KMS-11 (cell line): Measurements from ENCODE around the gene RELL1.
"Not testable (repeated sequence)": the region's sequence is repeated elsewhere in the genome, so short reads cannot be mapped to it uniquely, and the experiment has no call there.

Source experiments
- H2AFZ ChIP-seq: fragments of 200-600 bp; sonication (generic); 2 replicates; pipeline ENCODE4 v1.6.1; 2016; ENCODE audit warnings: antibody characterized with exemption, mixed run types, low read depth
- H3K27ac ChIP-seq: fragments of 200-600 bp; sonication (generic); 2 replicates; pipeline ENCODE4 v1.6.1; 2016; ENCODE audit warnings: mild to moderate bottlenecking, mixed run types
- H3K27me3 ChIP-seq: fragments of 200-600 bp; sonication (generic); 2 replicates; pipeline ENCODE4 v1.6.1; 2017; ENCODE audit warnings: mild to moderate bottlenecking, low read depth, mixed run types, moderate library complexity; ENCODE audit not compliant: insufficient read depth
- H3K36me3 ChIP-seq: fragments of 200-600 bp; sonication (generic); 2 replicates; pipeline ENCODE4 v1.6.1; 2017; ENCODE audit warnings: mild to moderate bottlenecking, mixed run types; ENCODE audit not compliant: insufficient read depth
- H3K4me1 ChIP-seq: fragments of 200-600 bp; sonication (generic); 2 replicates; pipeline ENCODE4 v1.6.1; 2016; ENCODE audit warnings: mild to moderate bottlenecking, low read depth, mixed run types; ENCODE audit not compliant: poor library complexity, severe bottlenecking
- H3K4me2 ChIP-seq: fragments of 200-600 bp; sonication (generic); 2 replicates; pipeline ENCODE4 v1.7.0; 2016; ENCODE audit warnings: mild to moderate bottlenecking, mixed run types
- H3K4me3 ChIP-seq: fragments of 200-600 bp; sonication (generic); IDR thresholded peaks from 2 replicates; pipeline ENCODE4 v1.6.1; 2017; ENCODE audit warnings: low read depth, low read length, mixed read lengths; ENCODE audit not compliant: insufficient read depth
- H3K79me2 ChIP-seq: fragments of 200-600 bp; sonication (generic); 2 replicates; pipeline ENCODE4 v1.6.1; 2016; ENCODE audit warnings: low read depth, mixed run types; ENCODE audit not compliant: insufficient read depth
- H3K9ac ChIP-seq: fragments of 200-600 bp; sonication (generic); 2 replicates; pipeline ENCODE4 v1.6.1; 2016; ENCODE audit warnings: mild to moderate bottlenecking, mixed run types
- H4K20me1 ChIP-seq: fragments of 200-600 bp; sonication (generic); 2 replicates; pipeline ENCODE4 v1.6.1; 2016; ENCODE audit warnings: mild to moderate bottlenecking, mixed run types; ENCODE audit not compliant: insufficient read depth
- TF ChIP-seq, protein P1 (sequence below): fragments of 200-600 bp; sonication (generic); conservative IDR thresholded peaks from 2 replicates; pipeline ENCODE4 v1.6.1; 2017; ENCODE audit warnings: low read depth, mild to moderate bottlenecking, antibody characterized with exemption, low read length, moderate library complexity, mixed read lengths

The RELL1 gene

DNA sequence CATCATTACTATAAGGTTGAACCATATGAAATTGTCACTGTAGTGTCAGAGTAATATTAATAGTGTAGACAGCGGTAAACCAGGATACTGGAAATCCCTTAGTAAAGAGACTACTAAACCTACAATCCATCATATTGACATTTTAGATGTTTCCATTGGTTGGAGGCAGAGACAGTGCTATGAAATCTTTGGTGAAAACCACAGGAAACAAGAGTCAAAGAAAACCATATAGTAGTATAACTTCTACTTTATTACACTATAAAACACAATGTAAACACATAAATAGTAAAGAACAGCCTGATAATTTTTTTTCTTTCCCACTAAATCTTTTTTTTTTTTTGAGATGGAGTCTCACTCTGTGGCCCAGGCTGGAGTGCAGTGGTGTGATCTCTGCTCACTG, 15.9 kb downstream of the RELL1 start:
- Histone ChIP-seq H3K9ac (no peak overlapping the region), H3K4me2 (no peak overlapping the region), H2AFZ (no peak overlapping the region), H3K4me3 (no peak overlapping the region), H3K79me2 (no peaks in the 10 kb centered on the region), H3K27ac (no peak overlapping the region), H3K4me1 (peaks cover 16% of the 10 kb centered on the region), H3K36me3 (no peaks in the 10 kb centered on the region), H3K27me3 (no peaks in the 10 kb centered on the region), H4K20me1 (no peaks in the 10 kb centered on the region)
- TF ChIP-seq, protein P1, sequence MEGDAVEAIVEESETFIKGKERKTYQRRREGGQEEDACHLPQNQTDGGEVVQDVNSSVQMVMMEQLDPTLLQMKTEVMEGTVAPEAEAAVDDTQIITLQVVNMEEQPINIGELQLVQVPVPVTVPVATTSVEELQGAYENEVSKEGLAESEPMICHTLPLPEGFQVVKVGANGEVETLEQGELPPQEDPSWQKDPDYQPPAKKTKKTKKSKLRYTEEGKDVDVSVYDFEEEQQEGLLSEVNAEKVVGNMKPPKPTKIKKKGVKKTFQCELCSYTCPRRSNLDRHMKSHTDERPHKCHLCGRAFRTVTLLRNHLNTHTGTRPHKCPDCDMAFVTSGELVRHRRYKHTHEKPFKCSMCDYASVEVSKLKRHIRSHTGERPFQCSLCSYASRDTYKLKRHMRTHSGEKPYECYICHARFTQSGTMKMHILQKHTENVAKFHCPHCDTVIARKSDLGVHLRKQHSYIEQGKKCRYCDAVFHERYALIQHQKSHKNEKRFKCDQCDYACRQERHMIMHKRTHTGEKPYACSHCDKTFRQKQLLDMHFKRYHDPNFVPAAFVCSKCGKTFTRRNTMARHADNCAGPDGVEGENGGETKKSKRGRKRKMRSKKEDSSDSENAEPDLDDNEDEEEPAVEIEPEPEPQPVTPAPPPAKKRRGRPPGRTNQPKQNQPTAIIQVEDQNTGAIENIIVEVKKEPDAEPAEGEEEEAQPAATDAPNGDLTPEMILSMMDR: no peak

DNA sequence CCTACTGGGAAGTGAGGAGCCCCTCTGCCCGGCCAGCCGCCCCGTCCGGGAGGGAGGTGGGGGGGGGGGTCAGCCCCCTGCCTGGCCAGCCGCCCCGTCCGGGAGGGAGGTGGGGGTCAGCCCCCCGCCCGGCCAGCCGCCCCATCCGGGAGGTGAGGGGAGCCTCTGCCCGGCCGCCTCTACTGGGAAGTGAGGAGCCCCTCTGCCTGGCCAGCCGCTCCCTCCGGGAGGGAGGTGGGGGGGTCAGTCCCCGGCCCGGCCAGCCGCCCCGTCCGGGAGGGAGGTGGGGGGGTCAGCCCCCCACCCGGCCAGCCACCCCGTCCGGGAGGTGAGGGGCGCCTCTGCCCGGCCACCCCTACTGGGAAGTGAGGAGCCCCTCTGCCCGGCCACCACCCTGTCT, 17.1 kb downstream of the RELL1 start:
- not testable (repeated sequence) for H2AFZ ChIP-seq, H3K27ac ChIP-seq, H3K27me3 ChIP-seq, H3K9ac ChIP-seq, H3K4me2 ChIP-seq, H4K20me1 ChIP-seq, H3K4me3 ChIP-seq, H3K4me1 ChIP-seq, H3K36me3 ChIP-seq, H3K79me2 ChIP-seq

DNA sequence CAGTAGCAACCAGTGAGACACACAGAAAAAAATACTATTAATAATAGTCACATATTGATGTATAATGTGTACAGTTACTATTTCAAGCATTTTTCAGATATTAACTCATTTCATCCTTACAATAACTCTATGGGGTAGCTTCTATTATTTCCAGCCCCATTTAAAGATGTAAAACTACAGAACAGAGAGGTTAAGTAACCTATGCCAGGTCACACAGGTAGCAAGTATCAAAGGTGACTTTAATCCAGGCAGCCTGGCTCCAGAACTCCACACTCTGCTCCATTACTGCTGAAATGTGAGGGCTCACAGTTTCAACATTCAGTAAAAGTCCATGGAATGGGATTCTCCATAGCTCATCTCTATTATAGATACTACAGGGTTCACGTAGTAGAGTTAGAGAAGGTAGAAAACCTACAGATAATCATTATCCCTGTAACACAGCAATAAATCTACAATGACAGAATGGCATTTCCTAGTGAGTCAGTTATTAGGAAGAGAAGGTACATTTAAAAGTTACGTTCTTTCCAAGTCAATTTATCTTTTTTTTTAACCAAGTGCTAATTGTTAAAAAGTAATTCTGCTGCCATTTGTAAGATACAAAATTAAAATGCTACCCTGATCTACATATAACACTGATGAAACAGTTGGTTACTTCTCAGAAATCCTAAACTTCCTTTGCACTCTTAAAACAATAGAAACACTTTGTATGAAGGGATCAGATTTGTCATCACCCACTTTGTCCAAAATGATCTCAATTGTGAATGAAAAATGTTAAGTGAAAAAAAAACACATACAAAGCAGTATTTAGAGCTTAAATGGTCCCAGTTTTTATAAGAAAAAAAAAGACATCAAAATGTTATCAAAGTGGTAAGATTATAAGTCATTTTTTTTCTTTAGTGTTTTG, 18.7 kb downstream of the RELL1 start:
- no peaks in the 10 kb centered on the region for H3K27me3 ChIP-seq
- no peak overlapping the region for H3K27ac ChIP-seq
- H3K79me2 ChIP-seq: no peaks in the 10 kb centered on the region
- no peaks in the 10 kb centered on the region for H3K36me3 ChIP-seq
- H2AFZ ChIP-seq: no peak overlapping the region
- H3K4me1 ChIP-seq: no peaks in the 10 kb centered on the region
- H4K20me1 ChIP-seq: no peaks in the 10 kb centered on the region
- no peak overlapping the region for H3K4me3 ChIP-seq
- TF ChIP-seq, protein P1: no peak
- no peak overlapping the region for H3K9ac ChIP-seq
- H3K4me2 ChIP-seq: no peak overlapping the region

DNA sequence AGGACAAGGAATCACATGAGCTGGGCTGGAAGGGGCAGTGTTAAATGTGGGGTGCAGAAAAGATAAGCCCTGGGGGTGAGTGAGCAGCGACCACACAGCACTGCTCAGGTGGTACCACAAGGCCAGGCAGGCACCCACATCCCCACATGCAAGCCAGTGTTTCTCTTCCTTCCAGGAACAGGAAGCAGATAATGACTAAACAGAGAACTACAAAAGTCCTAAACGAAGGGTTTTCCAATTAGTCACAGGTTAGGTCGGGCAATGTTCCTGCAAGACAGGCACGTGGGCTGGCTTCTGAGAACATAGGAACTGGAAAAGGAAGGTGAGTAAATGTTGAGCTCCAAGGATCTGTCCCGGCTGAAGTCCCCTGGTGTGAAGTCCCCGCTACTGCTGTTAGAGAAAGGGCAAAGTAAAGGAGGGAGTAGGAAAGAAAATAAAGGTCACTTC, 19.5 kb downstream of the RELL1 start:
- TF ChIP-seq, protein P1: no peak
- Histone ChIP-seq H2AFZ (no peak overlapping the region), H3K27ac (no peak overlapping the region), H3K79me2 (no peaks in the 10 kb centered on the region), H3K4me2 (no peak overlapping the region), H3K4me1 (no peaks in the 10 kb centered on the region), H3K36me3 (no peaks in the 10 kb centered on the region), H3K27me3 (no peaks in the 10 kb centered on the region), H3K4me3 (no peak overlapping the region), H3K9ac (no peak overlapping the region), H4K20me1 (no peaks in the 10 kb centered on the region)
